ENCODE results near the gene CLSTN2. TPM values are rescaled to one million over a fixed set of nuclear protein-coding genes. Genes with fewer than 3 reads are reported as not detected.

CLSTN2 gene
- total RNA-seq, 1 experiment from 2014 or later, result 0.68 TPM

- H2BK20ac ChIP-seq (ENCODE audit: low read depth, low read length, poor library complexity, severe bottlenecking), result no peak overlapping the region
- H2BK120ac ChIP-seq (ENCODE audit: low read depth, low read length, poor library complexity, severe bottlenecking), result no peak overlapping the region
- H4K20me1 ChIP-seq (ENCODE audit: control insufficient read depth, insufficient read depth, insufficient read length), result no peaks in the 10 kb centered on the region
- H3K9me3 ChIP-seq (ENCODE audit: control insufficient read depth, low read depth, low read length), result no peaks in the 10 kb centered on the region
- Mint-ChIP-seq H3K36me3 (ENCODE audit: insufficient read depth in 1 of 3, low read depth in 3 of 3) (no peaks in the 10 kb centered on the region; a peak in 1 of 7 replicates), H3K27me3 (ENCODE audit: low read depth) (peaks cover 2% of the 10 kb centered on the region), H3K27ac (no peak overlapping the region), H3K9me3 (no peaks in the 10 kb centered on the region), H3K4me3 (no peak overlapping the region), H3K4me1 (no peaks in the 10 kb centered on the region)
- H3K14ac ChIP-seq (ENCODE audit: insufficient read depth, low read length), result no peak overlapping the region
- H2BK12ac ChIP-seq (ENCODE audit: insufficient read length, low read depth, low read length), result no peak overlapping the region
- no CpG with 5 or more reads among the region's 6 CpGs for WGBS (ENCODE audit: extremely low coverage, insufficient read length, low lambda C conversion rate)
- H3K79me1 ChIP-seq (ENCODE audit: insufficient read depth, low read depth, low read length, poor library complexity, severe bottlenecking), result no peaks in the 10 kb centered on the region
- no peak overlapping the region for H2AK5ac ChIP-seq (ENCODE audit: insufficient read length, low read length)
- no peak overlapping the region for H3T11ph ChIP-seq (ENCODE audit: low read length)
- H3K23me2 ChIP-seq (ENCODE audit: insufficient read length, low read depth, low read length, poor library complexity, severe bottlenecking), result no peaks in the 10 kb centered on the region
- H3K4ac ChIP-seq (ENCODE audit: low read depth, low read length), result no peak overlapping the region
- H3K27me3 ChIP-seq (ENCODE audit: insufficient read depth, low read length), result no peaks in the 10 kb centered on the region
- H3K23ac ChIP-seq (ENCODE audit: insufficient read length, low read depth, low read length), result no peak overlapping the region
- H2BK5ac ChIP-seq (ENCODE audit: insufficient read length, low read length), result no peak overlapping the region
- no peaks in the 10 kb centered on the region for H3K79me2 ChIP-seq (ENCODE audit: insufficient read depth, low read length)
- TF ChIP-seq CTCF (conservative IDR thresholded peaks at IDR 0.05), result peak; percentile 41; the same call in 2 of the 3 replicates
- H2BK15ac ChIP-seq (ENCODE audit: low read depth, low read length), result no peak overlapping the region
- no peak overlapping the region for H3K27ac ChIP-seq (ENCODE audit: insufficient read length, low read depth, low read length)
- DNase-seq, result no peak
- H3K4me2 ChIP-seq (ENCODE audit: insufficient read depth, insufficient read length, low read length), result no peak overlapping the region
- H2AFZ ChIP-seq (ENCODE audit: low read length), result no peak overlapping the region
- no peaks in the 10 kb centered on the region for H3K4me1 ChIP-seq (ENCODE audit: insufficient read depth, low read length)
- no peak overlapping the region for H4K5ac ChIP-seq (ENCODE audit: insufficient read length, low read depth, low read length)
- no peak overlapping the region for H3K56ac ChIP-seq (ENCODE audit: insufficient read length, low read depth, low read length)
- no peak overlapping the region for H4K91ac ChIP-seq (ENCODE audit: insufficient read length, low read depth, low read length)
- no peak overlapping the region for H3K9ac ChIP-seq (ENCODE audit: extremely low read depth, insufficient read length, low read length)
- no peak overlapping the region for H4K8ac ChIP-seq (replicated peaks; ENCODE audit: insufficient read length, low read depth, low read length)
- H3K18ac ChIP-seq (ENCODE audit: insufficient read length, low read depth, low read length), result no peak overlapping the region
Measured at GRCh38 chr3:140546649-140547048, 611.7 kb downstream of the CLSTN2 start.

Data from H9 (cell line).